CD8-positive, alpha-beta memory T cell (primary cell): ENCODE results near the gene SLC44A1. TPM values are rescaled to one million over a fixed set of nuclear protein-coding genes. Genes with fewer than 3 reads are reported as not detected.

Source experiments
- CTCF ChIA-PET: fragments of 350-600 bp; sonication (Branson Sonifier 250); formaldehyde crosslinking; loops from one replicate; lab custom pipeline; 2021; ENCODE audit warnings: antibody characterized with exemption; lab: Charles Lee
- POLR2A ChIA-PET: fragments of 350-600 bp; sonication (Branson Sonifier 250); formaldehyde crosslinking; loops from one replicate; lab custom pipeline; 2021; ENCODE audit warnings: antibody characterized with exemption; lab: Charles Lee
- DNase-seq, 5 donors: peaks; one replicate each; pipeline versions ENCODE4 v3.0.0 to v3.0.0-alpha.2; 2020 to 2022; ENCODE audit warnings: mixed read lengths in 1 of 5
- H3K27ac ChIP-seq: one replicate; pipeline ENCODE4 v1.7.0; 2013; ENCODE audit warnings: low read depth, mild to moderate bottlenecking, low read length, moderate library complexity
- H3K27me3 ChIP-seq: 2 replicates; pipeline ENCODE4 v1.7.0; 2013; ENCODE audit warnings: low read length, mild to moderate bottlenecking; ENCODE audit not compliant: insufficient read depth, poor library complexity, severe bottlenecking
- H3K36me3 ChIP-seq: 2 replicates; pipeline ENCODE4 v1.7.0; 2013; ENCODE audit warnings: mild to moderate bottlenecking, low read length, moderate library complexity; ENCODE audit not compliant: insufficient read depth
- H3K4me1 ChIP-seq: 2 replicates; pipeline ENCODE4 v1.7.0; 2013; ENCODE audit warnings: mild to moderate bottlenecking, low read length, moderate library complexity; ENCODE audit not compliant: insufficient read depth
- H3K4me3 ChIP-seq: 2 replicates; pipeline ENCODE4 v1.7.0; 2013; ENCODE audit warnings: mild to moderate bottlenecking, low read length
- H3K9me3 ChIP-seq: 2 replicates; pipeline ENCODE4 v1.7.0; 2013; ENCODE audit warnings: mild to moderate bottlenecking, low read length
- H3K27ac Mint-ChIP-seq, 8 donors: one replicate each; pipeline ENCODE4 v1.8.0; 2020 to 2021; ENCODE audit warnings: mixed read lengths in 8 of 8, mild to moderate bottlenecking in 6 of 8, inconsistent platforms in 3 of 8, moderate library complexity in 3 of 8
- H3K27me3 Mint-ChIP-seq, 2 donors: one replicate each; pipeline ENCODE4 v1.8.0; 2020 to 2021; ENCODE audit warnings: mixed read lengths in 2 of 2, mild to moderate bottlenecking in 1 of 2, moderate library complexity in 1 of 2
- H3K36me3 Mint-ChIP-seq, 3 donors: one replicate each; pipeline ENCODE4 v1.8.0; 2020 to 2021; ENCODE audit warnings: mixed read lengths in 3 of 3, inconsistent platforms in 1 of 3, mild to moderate bottlenecking in 1 of 3
- H3K4me1 Mint-ChIP-seq, 3 donors: one replicate each; pipeline ENCODE4 v1.8.0; 2020 to 2021; ENCODE audit warnings: mixed read lengths in 3 of 3, inconsistent platforms in 1 of 3, mild to moderate bottlenecking in 1 of 3
- H3K4me3 Mint-ChIP-seq, 7 donors: one replicate each; pipeline ENCODE4 v1.8.0; 2020 to 2021; ENCODE audit warnings: mixed read lengths in 7 of 7, mild to moderate bottlenecking in 6 of 7, moderate library complexity in 4 of 7, inconsistent platforms in 2 of 7
- H3K9me3 Mint-ChIP-seq, 5 donors: one replicate each; pipeline ENCODE4 v1.8.0; 2020 to 2022; ENCODE audit warnings: mixed read lengths in 5 of 5, mild to moderate bottlenecking in 3 of 5, moderate library complexity in 2 of 5, inconsistent platforms in 1 of 5
- polyA plus RNA-seq: library from polyadenylated mRNA; unstranded; fragments of 300-500 nt; fragmentation: Illumina TruSeq; gene quantifications from one replicate; pipeline ENCODE4 v1.2.3, GENCODE V29; 2021
- total RNA-seq, 2 experiments: library from RNA; stranded (reverse); gene quantifications; one replicate each; pipeline ENCODE4 v1.2.3, GENCODE V29; 2021

The SLC44A1 gene
- total and polyA plus RNA-seq, 3 experiments from 2014 or later, result 7.8 to 14.9 (median 8.3) TPM

GRCh38 chr9:105295986-105296385 is 51.5 kb downstream of the SLC44A1 start:
- POLR2A ChIA-PET, result no interaction called here

DNA sequence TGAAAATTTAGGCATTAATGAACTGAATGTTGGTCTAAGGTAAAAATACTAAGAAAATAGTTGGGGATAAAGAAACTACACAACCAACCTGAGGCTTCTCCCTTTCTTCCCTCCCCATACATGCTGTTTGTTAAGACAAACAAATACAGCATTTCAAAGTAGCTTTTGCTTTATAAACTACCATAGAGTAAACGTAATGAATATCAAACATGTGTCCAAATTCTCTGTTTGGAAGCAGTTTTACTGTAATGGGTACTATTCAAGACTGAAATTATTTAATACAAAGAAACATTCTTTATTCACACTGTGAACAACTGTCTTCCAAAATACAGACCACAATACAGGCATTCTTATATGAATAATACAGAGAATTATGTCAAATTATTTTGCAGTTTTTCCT is 52.0 kb downstream of the SLC44A1 start:
- CTCF ChIA-PET, result no interaction called here
- Histone ChIP-seq H3K4me1 (no peaks in the 10 kb centered on the region), H3K9me3 (no peaks in the 10 kb centered on the region), H3K36me3 (peaks cover 3% of the 10 kb centered on the region), H3K4me3 (no peak overlapping the region), H3K27ac (no peak overlapping the region), H3K27me3 (no peaks in the 10 kb centered on the region)
- Mint-ChIP-seq H3K4me3 (no peak overlapping the region), H3K27ac (no peak overlapping the region), H3K36me3 (peaks cover 3 to 14% (median 4%) of the 10 kb centered on the region in 3 donors), H3K4me1 (peaks cover 6 to 10% (median 6%) of the 10 kb centered on the region in 3 donors), H3K9me3 (no peaks in the 10 kb centered on the region), H3K27me3 (peaks cover 0 to 4% of the 10 kb centered on the region in 2 donors)
- no peak for DNase-seq
- POLR2A ChIA-PET, result no interaction called here

More at GRCh38 chr9:105295986-105296385, 51.5 kb downstream of the SLC44A1 start:
- H3K4me3 Mint-ChIP-seq, result no peak overlapping the region
- H3K36me3 Mint-ChIP-seq, result peaks cover 3 to 13% (median 4%) of the 10 kb centered on the region in 3 donors
- Histone ChIP-seq H3K4me1 (no peaks in the 10 kb centered on the region), H3K27ac (no peak overlapping the region), H3K36me3 (peaks cover 3% of the 10 kb centered on the region), H3K9me3 (no peaks in the 10 kb centered on the region), H3K4me3 (no peak overlapping the region), H3K27me3 (no peaks in the 10 kb centered on the region)
- no peak overlapping the region for H3K27ac Mint-ChIP-seq
- DNase-seq, result no peak
- peaks cover 0 to 4% of the 10 kb centered on the region in 2 donors for H3K27me3 Mint-ChIP-seq
- peaks cover 6 to 10% (median 6%) of the 10 kb centered on the region in 3 donors for H3K4me1 Mint-ChIP-seq
- CTCF ChIA-PET, result no interaction called here
- no peaks in the 10 kb centered on the region for H3K9me3 Mint-ChIP-seq

DNA sequence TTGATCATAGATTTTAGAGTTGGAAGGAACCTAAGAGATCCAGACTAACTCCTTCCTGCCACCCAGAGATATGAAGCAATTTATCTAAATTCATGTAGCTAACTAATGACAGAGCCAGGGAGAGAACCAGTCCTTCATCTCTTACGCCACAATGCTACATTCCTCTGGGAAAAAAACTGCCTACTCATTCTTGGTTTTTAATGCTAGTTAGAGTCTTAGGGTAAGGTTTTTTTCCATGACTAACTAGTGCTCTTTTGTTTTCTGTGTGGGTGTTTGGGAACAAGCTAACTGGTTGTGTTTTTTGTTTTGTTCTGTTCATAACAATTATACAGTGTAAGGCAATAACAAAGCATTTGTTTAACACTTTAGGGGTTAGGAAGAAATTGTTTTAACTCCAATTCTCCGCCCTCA is 52.4 kb downstream of the SLC44A1 start:
- Mint-ChIP-seq H3K27me3 (peaks cover 0 to 4% of the 10 kb centered on the region in 2 donors), H3K4me1 (peaks cover 6 to 10% (median 6%) of the 10 kb centered on the region in 3 donors), H3K9me3 (no peaks in the 10 kb centered on the region), H3K4me3 (no peak overlapping the region), H3K36me3 (peaks cover 3 to 14% (median 4%) of the 10 kb centered on the region in 3 donors), H3K27ac (no peak overlapping the region)
- Histone ChIP-seq H3K9me3 (no peaks in the 10 kb centered on the region), H3K27me3 (no peaks in the 10 kb centered on the region), H3K27ac (no peak overlapping the region), H3K4me3 (no peak overlapping the region), H3K4me1 (no peaks in the 10 kb centered on the region), H3K36me3 (peaks cover 3% of the 10 kb centered on the region)
- DNase-seq, result no peak
- ChIA-PET CTCF (no interaction called here), POLR2A (no interaction called here)

DNA sequence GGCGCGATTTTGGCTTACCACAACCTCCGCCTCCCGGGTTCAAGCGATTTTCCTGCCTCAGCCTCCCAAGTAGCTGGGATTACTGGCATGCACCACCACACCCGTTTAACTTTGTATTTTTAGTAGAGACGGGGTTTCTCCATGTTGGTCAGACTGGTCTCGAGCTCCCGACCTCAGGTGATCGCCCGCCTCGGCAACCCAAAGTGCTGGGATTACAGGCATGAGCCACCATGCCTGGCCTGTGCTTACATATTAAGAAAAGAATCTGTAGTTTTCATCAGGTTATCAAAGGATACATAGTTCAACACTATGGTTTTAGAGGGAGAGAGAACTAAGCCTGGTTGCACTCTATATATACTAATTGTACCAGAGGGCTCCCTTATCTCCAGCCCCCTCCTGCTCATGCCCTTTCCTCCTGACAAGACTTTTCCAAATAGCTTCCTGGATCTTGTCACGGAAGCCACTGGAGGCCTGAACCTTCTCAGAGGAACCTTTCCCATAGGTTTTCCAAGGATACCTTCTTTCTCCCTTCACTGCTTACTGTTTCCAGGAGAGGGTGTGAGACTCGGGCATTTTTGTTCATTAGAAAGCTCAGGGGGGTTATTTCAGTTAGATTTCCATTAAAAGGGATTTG is 53.1 kb downstream of the SLC44A1 start:
- peaks cover 6 to 10% (median 6%) of the 10 kb centered on the region in 3 donors for H3K4me1 Mint-ChIP-seq
- no peak overlapping the region for H3K27ac Mint-ChIP-seq
- Histone ChIP-seq H3K4me3 (no peak overlapping the region), H3K27ac (no peak overlapping the region), H3K4me1 (no peaks in the 10 kb centered on the region), H3K36me3 (peaks cover 3% of the 10 kb centered on the region), H3K27me3 (no peaks in the 10 kb centered on the region), H3K9me3 (no peaks in the 10 kb centered on the region)
- no peak overlapping the region for H3K4me3 Mint-ChIP-seq
- ChIA-PET POLR2A (no interaction called here), CTCF (no interaction called here)
- no peaks in the 10 kb centered on the region for H3K9me3 Mint-ChIP-seq
- H3K36me3 Mint-ChIP-seq, result peaks cover 4 to 14% (median 4%) of the 10 kb centered on the region in 3 donors
- peaks cover 0 to 4% of the 10 kb centered on the region in 2 donors for H3K27me3 Mint-ChIP-seq
- no peak for DNase-seq

- Mint-ChIP-seq H3K36me3 (peaks cover 7 to 18% (median 9%) of the 10 kb centered on the region in 3 donors), H3K9me3 (no peaks in the 10 kb centered on the region), H3K4me3 (no peak overlapping the region), H3K4me1 (peaks cover 2 to 6% (median 5%) of the 10 kb centered on the region in 3 donors), H3K27ac (no peak overlapping the region), H3K27me3 (peaks cover 0 to 1% of the 10 kb centered on the region in 2 donors)
- Histone ChIP-seq H3K9me3 (no peaks in the 10 kb centered on the region), H3K27ac (no peak overlapping the region), H3K27me3 (no peaks in the 10 kb centered on the region), H3K36me3 (peaks cover 3% of the 10 kb centered on the region), H3K4me1 (no peaks in the 10 kb centered on the region), H3K4me3 (no peak overlapping the region)
- POLR2A ChIA-PET, result no interaction called here
- CTCF ChIA-PET, result no interaction called here
- no peak for DNase-seq
Observed at GRCh38 chr9:105299190-105299854, 54.9 kb downstream of the SLC44A1 start.

- peaks cover 0 to under 1% of the 10 kb centered on the region in 2 donors for H3K27me3 Mint-ChIP-seq
- H3K27ac Mint-ChIP-seq, result no peak overlapping the region
- no peaks in the 10 kb centered on the region for H3K27me3 ChIP-seq
- H3K36me3 ChIP-seq, result peaks cover 3% of the 10 kb centered on the region
- no peak overlapping the region for H3K27ac ChIP-seq
- no peaks in the 10 kb centered on the region for H3K9me3 ChIP-seq
- ChIA-PET POLR2A (no interaction called here), CTCF (no interaction called here)
- no peak for DNase-seq
- H3K36me3 Mint-ChIP-seq, result peaks cover 7 to 19% (median 12%) of the 10 kb centered on the region in 3 donors
- H3K4me1 ChIP-seq, result no peaks in the 10 kb centered on the region
- no peaks in the 10 kb centered on the region for H3K9me3 Mint-ChIP-seq
- no peak overlapping the region for H3K4me3 ChIP-seq
- H3K4me3 Mint-ChIP-seq, result no peak overlapping the region
- no peaks in the 10 kb centered on the region for H3K4me1 Mint-ChIP-seq
Observed at GRCh38 chr9:105302728-105303127, 58.3 kb downstream of the SLC44A1 start.

DNA sequence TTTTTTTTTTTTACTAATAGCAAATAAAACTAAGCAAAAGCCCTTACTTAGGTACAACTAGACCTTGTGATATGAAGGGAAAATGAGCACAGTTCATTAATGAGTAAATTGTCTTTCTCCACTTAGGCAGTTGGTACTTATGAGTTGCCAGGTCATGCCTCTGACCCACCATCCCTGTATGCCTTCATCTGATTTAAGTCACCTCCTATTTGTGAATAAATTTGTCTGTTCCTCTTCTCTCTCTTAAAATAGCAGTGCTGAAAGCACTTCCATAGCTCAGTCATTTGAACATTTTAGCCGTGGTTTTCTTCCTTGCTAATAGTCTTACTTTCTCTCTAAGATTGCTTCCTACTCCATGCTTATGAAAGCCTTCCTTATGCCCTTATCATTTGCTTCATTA is 61.4 kb downstream of the SLC44A1 start:
- no peak overlapping the region for H3K4me3 Mint-ChIP-seq
- H3K36me3 Mint-ChIP-seq, result peaks cover 3 to 12% (median 9%) of the 10 kb centered on the region in 3 donors
- Histone ChIP-seq H3K4me3 (no peak overlapping the region), H3K36me3 (no peaks in the 10 kb centered on the region), H3K27me3 (no peaks in the 10 kb centered on the region), H3K9me3 (no peaks in the 10 kb centered on the region), H3K27ac (no peak overlapping the region), H3K4me1 (no peaks in the 10 kb centered on the region)
- no peaks in the 10 kb centered on the region for H3K4me1 Mint-ChIP-seq
- no peak overlapping the region for H3K27ac Mint-ChIP-seq
- no peaks in the 10 kb centered on the region for H3K9me3 Mint-ChIP-seq
- ChIA-PET CTCF (no interaction called here), POLR2A (no interaction called here)
- no peak for DNase-seq
- H3K27me3 Mint-ChIP-seq, result no peaks in the 10 kb centered on the region

DNA sequence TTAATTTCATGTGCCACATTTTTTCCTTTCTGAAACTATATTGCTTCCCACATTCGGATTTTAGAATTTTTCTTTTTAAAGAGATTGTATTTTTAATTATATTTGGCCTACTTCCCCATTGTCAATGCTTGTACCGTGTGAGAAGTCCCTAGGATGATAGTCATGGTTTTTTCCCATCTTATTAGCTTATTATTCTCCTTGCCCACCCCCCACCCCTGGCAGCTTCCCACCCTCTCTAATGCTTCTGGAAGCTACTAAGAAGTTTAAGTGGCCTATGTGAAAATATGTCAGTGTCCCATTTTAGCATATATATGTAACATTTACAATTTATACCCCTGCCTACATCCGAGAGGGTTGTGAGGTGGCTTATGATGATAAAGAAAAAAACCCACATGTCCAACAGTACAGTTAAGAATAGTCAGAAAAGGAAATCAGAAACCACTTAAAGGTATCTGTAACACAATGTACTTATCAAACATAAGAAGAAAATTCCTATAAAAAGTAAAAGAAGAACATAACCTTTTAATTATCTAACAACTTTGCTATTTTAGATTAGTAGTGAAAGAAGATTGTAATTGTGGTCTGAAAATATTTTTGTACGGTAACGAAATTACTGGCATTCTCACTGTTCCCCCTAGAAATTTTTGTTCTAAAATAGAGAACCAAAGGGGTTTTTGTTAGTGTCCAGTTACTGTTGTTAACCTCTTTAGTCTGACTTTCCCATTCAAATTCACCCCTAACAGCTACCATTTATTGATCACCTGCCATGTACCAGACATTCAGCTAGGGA is 62.1 kb downstream of the SLC44A1 start:
- Mint-ChIP-seq H3K36me3 (peaks cover 3 to 12% (median 7%) of the 10 kb centered on the region in 3 donors), H3K9me3 (no peaks in the 10 kb centered on the region), H3K27me3 (no peaks in the 10 kb centered on the region), H3K27ac (no peak overlapping the region), H3K4me1 (no peaks in the 10 kb centered on the region), H3K4me3 (no peak overlapping the region)
- ChIA-PET POLR2A (no interaction called here), CTCF (no interaction called here)
- Histone ChIP-seq H3K27ac (no peak overlapping the region), H3K4me1 (no peaks in the 10 kb centered on the region), H3K36me3 (no peaks in the 10 kb centered on the region), H3K4me3 (no peak overlapping the region), H3K27me3 (no peaks in the 10 kb centered on the region), H3K9me3 (no peaks in the 10 kb centered on the region)
- DNase-seq, result no peak
